Measurements from ENCODE around the gene PPFIA1.

DNA sequence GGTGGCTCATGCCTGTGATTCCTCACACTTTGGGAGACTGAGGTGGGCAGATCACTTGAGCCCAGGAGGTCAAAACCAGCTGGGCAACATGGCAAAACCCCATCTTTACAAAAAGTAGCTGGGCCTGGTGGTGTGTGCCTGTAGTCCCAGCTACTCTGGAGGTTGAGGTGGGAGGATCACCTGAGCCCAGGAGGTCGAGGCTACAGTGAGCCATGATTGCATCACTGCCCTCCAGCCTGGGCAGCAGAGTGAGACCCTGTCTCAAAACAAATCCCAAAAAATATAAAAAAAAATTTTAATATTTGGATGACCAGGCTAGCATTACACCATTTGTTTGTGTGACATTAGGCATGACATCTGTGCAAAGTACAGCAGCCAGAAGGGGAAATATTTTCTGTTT is 78.1 kb downstream of the PPFIA1 start:
- TF ChIP-seq, protein P1, sequence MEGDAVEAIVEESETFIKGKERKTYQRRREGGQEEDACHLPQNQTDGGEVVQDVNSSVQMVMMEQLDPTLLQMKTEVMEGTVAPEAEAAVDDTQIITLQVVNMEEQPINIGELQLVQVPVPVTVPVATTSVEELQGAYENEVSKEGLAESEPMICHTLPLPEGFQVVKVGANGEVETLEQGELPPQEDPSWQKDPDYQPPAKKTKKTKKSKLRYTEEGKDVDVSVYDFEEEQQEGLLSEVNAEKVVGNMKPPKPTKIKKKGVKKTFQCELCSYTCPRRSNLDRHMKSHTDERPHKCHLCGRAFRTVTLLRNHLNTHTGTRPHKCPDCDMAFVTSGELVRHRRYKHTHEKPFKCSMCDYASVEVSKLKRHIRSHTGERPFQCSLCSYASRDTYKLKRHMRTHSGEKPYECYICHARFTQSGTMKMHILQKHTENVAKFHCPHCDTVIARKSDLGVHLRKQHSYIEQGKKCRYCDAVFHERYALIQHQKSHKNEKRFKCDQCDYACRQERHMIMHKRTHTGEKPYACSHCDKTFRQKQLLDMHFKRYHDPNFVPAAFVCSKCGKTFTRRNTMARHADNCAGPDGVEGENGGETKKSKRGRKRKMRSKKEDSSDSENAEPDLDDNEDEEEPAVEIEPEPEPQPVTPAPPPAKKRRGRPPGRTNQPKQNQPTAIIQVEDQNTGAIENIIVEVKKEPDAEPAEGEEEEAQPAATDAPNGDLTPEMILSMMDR (IDR thresholded peaks at IDR 0.05) = no peak
- TF ChIP-seq POLR2A (IDR thresholded peaks at IDR 0.05) = no peak

All from testis (tissue), 2 donors.